GM23338 (cell line): ENCODE data around the gene EFCAB12.

ENCODE experiments used
- CTCF ChIP-seq, 2 experiments: fragments of 200-600 bp in 1 of 2; sonication (generic) in 1 of 2; conservative IDR thresholded peaks; 2 replicates each; pipeline versions ENCODE4 v1.5.1 to v1.6.1; 2016 to 2017; ENCODE audit warnings: antibody characterized with exemption in 2 of 2, low read depth in 2 of 2, mild to moderate bottlenecking in 2 of 2, moderate library complexity in 1 of 2
- ETS1 ChIP-seq: IDR thresholded peaks from 2 replicates; pipeline ENCODE4 v1.6.1; 2016; ENCODE audit warnings: antibody characterized with exemption
- EZH2 ChIP-seq: fragments of 200-600 bp; sonication (generic); IDR thresholded peaks from one replicate; pipeline ENCODE4 v1.8.0; 2017; ENCODE audit warnings: antibody characterized with exemption, mild to moderate bottlenecking, low read depth; ENCODE audit not compliant: unreplicated experiment
- EZH2phosphoT487 ChIP-seq: fragments of 200-600 bp; sonication (generic); IDR thresholded peaks from one replicate; pipeline ENCODE4 v1.8.1; 2018; ENCODE audit warnings: antibody characterized with exemption; ENCODE audit not compliant: unreplicated experiment
- POLR2AphosphoS5 ChIP-seq: IDR thresholded peaks from 2 replicates; pipeline ENCODE4 v1.6.1; 2016; ENCODE audit warnings: antibody characterized with exemption, low read depth
- REST ChIP-seq: IDR thresholded peaks from one replicate; pipeline ENCODE4 v1.6.1; 2018; ENCODE audit warnings: antibody characterized with exemption; ENCODE audit not compliant: unreplicated experiment
- ZNF331 ChIP-seq: fragments of 250-450 bp; sonication (Bioruptor Pico); IDR thresholded peaks from 2 replicates; pipeline ENCODE4 v1.5.0; 2020; ENCODE audit warnings: low read depth, mild to moderate bottlenecking, moderate library complexity

- TF ChIP-seq CTCF (conservative IDR thresholded peaks at IDR 0.05; ENCODE audit: low read depth in 2 of 2) (peak; percentile 33 to 34), ZNF331 (CRISPR knock-in tag) (no peak), REST (no peak), EZH2 (no peak), POLR2AphosphoS5 (no peak), ETS1 (no peak), EZH2phosphoT487 (no peak)
Observed at GRCh38 chr3:129352045-129352444, 76.4 kb downstream of the EFCAB12 start.
